GM21360 (cell line): ENCODE results near the gene OXER1.

Experiments used
- ATAC-seq: cut with Tn5 transposase; IDR thresholded peaks from one replicate; pipeline ENCODE4 v1.9.1; 2021; ENCODE audit warnings: mild to moderate bottlenecking, moderate library complexity; ENCODE audit not compliant: unreplicated experiment

The OXER1 gene

GRCh38 chr2:42794271-42795046 lies 30.5 kb upstream of the OXER1 start:
- ATAC-seq: no peak

- no peak for ATAC-seq
These were observed 29.7 kb upstream of the OXER1 start for GRCh38 chr2:42793334-42794270.

DNA sequence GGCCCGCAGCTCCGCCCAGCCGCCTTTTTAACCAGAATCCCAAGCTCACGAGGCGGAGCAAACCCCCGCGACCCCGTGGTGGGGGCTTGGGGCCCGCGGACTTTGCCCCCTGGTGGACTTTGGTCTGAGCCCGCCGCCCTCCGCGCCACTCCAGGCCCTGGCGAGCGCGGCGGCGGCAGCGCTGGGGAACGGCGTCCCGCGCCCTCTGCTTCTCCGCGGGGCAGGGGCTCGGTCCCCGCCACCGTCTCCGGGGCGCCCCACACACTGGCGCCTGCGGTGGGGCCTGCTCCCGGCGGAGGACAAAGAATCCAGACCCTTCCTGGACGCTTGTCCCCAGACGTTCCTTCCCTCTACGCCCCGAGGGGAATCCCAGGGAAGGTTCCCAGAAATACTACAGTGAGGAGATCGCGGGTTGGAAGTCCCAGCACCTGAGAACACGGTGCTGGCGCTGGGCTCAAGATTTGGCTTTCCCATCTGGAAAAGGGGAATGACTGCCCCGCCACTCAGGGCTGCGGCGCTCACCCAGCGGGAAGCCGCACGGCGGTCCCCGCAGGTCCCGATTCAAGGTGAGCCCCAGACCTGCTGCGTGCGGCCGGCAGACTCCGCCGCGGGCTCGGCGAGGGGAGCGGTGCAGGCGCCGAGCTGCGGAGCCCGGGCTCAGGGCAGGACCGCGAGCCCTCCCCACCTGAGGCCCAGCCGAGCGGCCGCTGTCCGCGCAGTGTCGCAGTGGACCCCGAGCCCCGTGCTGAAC lies 28.8 kb upstream of the OXER1 start, which contains the start of gene HAAO:
HAAO (minus strand) TSS at position 1 of the 751 bp plus-strand sequence. CDS start 47 bp downstream, outside the sequence.
- no peak for ATAC-seq

DNA sequence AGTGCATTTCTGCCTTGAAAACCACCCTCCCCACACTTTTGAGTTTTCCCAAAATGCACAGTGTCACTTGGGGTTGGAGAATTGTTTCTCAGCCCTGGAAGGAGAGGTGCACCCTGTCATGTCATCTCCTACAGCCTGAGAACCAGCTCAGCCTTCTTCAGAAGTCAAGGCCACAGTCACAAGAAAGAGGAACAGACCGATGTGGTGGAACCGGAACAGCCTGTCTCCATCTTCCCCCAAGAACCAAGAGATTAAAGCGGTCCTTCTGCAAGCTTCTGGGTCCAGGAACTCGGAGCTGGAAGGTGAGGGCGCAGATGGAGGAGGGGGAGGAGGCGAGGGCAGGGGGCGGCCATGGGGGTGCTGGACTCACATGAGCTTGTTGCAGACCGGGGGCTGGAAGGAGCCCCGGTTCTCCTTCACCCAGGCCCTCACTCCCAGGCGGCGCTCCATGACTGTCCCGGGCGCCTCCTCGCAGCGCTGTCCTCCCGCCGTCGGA lies 28.2 kb upstream of the OXER1 start:
- ATAC-seq: no peak

DNA sequence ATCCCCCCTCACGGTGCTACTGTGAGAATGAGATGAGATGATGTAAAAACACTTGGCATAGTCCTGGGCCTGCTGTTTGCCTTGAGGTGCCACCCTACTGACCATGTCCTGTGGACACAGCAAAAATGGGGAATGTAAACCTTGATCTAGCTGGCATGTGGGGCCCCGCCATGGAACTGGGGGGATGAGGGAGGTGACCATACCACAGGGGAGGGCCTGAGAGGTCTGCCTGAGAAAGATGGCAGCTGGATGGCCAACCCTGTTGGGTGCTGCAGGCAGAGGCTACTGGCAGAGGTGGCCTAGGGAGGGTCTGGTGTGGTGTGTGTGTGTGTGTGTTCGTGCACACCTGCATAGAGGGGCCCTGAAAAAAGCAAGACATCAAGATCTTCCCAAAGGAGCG lies 27.7 kb upstream of the OXER1 start:
- ATAC-seq: no peak

DNA sequence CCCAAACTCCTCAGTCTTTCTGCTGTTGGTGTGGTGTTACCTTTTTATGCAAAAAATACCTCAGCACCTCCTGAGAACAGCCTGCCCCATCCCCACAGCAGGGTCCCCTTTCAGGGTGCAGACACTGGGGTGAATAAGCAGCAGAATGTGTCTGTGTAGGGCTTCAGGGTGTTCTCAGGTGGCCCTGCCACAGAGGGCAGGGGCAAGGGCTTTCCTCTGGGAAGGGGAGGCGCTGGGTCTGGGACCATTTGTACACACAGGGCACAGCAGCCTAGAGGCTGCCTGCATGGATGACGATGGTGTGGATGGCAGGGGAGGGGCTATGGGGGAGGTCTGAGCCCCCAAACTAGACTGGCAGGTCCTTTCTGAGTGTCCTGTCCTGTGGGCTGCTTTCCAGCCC lies 25.8 kb upstream of the OXER1 start:
- ATAC-seq: no peak

- ATAC-seq: no peak
These were observed 24.9 kb upstream of the OXER1 start for GRCh38 chr2:42788882-42789281.

GRCh38 chr2:42788478-42788793 lies 24.5 kb upstream of the OXER1 start:
- ATAC-seq: no peak

DNA sequence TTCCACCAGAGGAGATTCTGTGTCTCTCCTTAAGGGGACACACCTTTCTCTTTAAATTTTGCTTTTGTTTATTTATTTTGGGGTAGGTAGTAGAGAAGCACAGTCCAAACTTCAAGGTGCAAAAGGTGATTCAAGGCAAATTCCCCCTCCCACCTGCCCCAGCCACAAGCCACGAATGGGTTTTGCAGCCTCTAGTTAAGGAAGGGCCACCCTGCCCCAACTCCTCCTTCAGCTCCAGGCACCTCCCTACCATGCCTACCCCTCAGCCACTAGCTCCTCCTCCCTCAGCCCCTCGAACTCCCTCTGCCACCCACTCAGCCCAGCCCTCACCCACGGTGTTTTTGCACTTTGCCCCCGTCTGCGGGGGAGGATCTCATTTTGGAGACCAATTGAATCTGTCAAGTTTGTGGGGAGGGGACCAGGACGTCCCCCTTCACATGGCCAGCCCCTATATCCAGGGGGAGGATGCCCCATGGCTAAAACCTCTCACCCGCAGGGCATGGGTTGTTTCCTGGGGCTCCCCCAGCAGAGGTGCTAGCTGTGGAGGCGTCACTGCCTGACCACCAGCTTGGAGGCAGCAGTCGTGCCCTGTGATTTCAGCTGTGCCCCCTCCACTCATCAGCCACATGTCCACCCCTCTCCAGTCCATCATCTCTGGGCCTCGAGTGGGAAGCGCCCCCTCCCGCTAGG lies 24.0 kb upstream of the OXER1 start:
- no peak for ATAC-seq

DNA sequence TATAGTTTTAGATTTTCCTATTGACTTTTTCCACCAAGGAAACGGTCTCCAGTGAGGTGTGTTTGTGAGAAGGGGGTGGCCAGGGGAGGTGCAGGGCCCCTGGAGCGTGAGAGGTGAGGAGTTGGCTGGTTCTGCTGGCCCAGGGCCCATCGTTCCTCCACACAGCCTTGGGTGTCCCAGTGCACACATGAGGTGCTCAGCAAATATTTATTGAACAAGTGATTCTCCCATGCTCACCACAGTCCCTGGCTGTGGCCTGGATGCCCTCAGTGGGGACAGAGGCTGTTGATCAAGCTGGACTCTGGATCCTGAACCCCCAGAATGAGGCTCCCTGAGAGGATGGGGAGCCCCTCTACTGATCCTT lies 23.5 kb upstream of the OXER1 start:
- ATAC-seq: no peak

- no peak for ATAC-seq
These were observed 22.8 kb upstream of the OXER1 start for GRCh38 chr2:42786561-42787345.

DNA sequence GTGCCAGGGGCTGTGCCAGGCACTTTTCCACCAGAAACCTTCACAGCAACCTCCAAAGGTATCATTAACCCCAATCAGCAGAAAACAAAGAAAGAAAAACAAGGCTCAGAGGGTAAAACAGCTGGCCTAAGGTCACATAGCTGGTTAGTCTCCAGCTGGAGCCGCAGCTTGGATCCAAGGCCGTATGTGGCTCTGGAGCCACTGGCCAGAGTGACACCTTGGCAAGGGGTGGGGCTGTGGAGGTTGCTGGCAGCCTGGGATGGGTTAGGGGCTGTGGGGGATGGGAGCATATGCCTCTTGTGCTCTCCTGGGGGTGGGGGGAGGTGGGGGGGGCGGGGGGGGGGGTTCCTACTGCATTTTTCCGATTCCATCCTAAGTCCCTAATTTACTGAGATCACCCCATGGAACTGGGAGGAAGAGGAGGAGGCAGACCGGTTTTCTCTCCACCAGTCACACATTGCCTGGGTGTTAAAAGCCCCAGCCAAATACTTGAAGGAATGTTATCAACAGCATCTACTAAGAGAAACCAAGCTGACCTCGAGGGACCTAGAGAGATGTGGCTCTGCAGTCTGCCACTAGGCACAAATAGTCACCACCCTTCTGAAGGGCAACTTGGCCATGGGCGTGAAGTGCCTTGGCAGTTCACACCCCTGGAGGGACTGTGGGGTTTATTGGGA lies 20.4 kb upstream of the OXER1 start:
- ATAC-seq: no peak

DNA sequence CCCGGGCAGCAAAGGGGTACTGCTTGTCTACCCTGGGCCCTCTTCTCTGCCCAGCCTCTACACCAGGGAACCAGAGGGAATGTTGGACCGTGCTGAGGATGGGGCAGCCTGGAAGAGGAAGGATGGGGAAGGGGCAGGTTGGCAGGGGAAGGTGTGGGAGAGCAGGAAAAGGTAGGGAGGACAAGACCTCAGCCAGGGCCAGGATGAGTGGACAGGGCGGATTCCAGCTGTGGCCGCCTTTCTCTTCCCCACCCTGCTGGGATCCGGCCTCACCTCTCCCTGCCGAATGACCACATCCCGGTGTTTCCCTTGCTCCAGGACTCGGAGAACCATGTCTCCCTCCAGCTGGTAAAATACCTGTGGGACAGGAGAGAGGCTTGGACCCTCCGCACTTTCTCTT lies 19.6 kb upstream of the OXER1 start:
- ATAC-seq: no peak

GRCh38 chr2:42781181-42781580 lies 17.2 kb upstream of the OXER1 start:
- ATAC-seq: no peak

GRCh38 chr2:42777883-42778805 lies 14.2 kb upstream of the OXER1 start:
- no peak for ATAC-seq

DNA sequence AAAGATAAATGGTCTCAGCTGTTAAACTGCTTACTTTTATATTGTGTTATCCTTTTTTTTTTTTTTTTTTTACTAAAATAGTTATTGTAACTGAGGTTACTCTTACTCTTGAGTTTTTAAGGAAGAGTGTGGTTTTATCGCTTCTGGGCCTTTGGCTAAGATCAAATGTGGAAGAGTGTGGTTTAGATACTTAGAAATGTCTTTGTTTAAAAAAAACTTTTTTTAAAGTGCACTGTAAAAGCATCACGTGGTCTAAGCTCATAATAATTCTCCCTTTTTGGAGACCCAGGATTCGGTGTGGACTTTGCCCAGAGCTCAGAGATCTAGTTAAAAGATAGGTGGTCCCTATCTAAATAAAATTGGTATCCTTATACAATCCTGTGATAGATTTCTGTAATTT lies 11.9 kb upstream of the OXER1 start:
- ATAC-seq: no peak

GRCh38 chr2:42775186-42775585 lies 11.3 kb upstream of the OXER1 start:
- ATAC-seq: peak; percentile 66

DNA sequence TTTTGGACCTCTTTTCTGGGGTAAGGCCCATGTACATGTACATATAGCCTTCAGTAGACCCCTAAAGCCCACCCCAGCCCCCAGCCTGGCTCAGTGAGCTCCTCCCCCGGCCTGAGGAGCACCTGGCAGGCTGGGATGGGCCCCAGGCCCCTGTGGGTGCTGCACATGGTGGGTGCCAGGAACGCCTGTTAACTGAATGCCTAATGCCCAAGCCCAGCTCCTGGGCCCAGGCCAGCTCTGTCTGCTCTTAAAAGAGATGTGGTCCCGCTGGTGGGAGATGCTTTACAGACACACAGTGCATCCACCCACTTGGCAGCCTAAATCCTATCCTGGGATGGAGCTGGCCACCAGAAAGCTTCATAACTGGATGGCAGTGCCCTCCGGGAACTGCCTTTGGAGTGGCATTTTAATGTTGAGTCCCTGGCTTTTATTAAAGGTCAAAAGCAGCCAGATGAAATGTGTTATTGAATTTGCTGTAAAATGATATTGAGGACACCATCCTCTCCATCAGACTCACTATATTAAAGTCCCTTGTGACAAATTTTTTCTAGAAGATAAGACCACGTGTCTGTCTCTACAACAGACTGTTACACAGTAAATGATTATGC lies 7.7 kb upstream of the OXER1 start:
- ATAC-seq: no peak
